ENCODE measurements around the gene DICER1. TPM values are rescaled to one million over a fixed set of nuclear protein-coding genes. Genes with fewer than 3 reads are reported as not detected.

The DICER1 gene
- total and polyA plus RNA-seq, 2 experiments from 2014 or later, result 20.0 to 111 TPM

DNA sequence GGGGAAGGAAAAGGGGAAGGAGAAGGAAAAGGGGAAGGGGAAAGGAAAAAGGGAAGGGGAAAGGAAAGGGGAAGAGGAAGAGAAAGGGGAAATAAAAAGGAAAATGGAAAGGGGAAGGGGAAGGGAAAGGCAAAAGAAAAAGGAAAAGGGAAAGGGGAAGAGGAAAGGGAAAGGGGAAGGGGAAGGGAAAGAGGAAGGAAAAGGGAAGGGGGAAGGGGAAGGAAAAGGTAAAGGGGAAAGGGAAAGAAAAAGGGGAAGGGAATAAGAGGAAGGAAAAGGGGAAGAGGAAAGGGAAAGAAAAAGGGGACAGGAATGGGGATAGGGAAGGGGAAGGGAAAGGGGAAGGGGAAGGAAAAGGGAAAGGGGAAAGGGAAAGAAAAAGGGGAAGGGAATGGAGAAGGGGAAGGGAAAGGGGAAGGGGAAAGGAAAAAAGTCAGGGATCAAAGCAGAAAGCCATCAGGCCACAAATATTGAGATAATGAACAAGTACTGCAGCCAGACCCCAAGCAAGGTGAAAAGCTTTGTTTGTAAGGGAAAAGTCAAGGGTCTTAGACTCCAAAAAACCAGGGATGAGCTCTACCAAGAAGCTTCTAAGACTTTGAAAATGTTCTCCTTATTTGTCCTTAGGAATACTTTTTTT lies 20.0 kb downstream of the DICER1 start:
- DNase-seq (ENCODE audit: low spot score), result no peak
- Histone ChIP-seq H4K20me1 (ENCODE audit: insufficient read depth, poor library complexity, severe bottlenecking) (peaks cover 49% of the 10 kb centered on the region), H3K27me3 (no peaks in the 10 kb centered on the region), H3K9me3 (ENCODE audit: low read depth) (no peaks in the 10 kb centered on the region), H3K4me1 (ENCODE audit: insufficient read depth) (peaks cover 42% of the 10 kb centered on the region), H3K27ac (peak overlapping the region; percentile 33), H3K36me3 (replicated peaks; ENCODE audit: insufficient read depth, low read depth) (no peaks in the 10 kb centered on the region), H3K79me2 (peaks cover 97% of the 10 kb centered on the region), H3K4me2 (peak overlapping the region; percentile 22), H2AFZ (no peak overlapping the region), H3K4me3 (no peak overlapping the region), H3K9me2 (replicated peaks; ENCODE audit: insufficient read depth) (no peaks in the 10 kb centered on the region)
- TF ChIP-seq, protein P1, sequence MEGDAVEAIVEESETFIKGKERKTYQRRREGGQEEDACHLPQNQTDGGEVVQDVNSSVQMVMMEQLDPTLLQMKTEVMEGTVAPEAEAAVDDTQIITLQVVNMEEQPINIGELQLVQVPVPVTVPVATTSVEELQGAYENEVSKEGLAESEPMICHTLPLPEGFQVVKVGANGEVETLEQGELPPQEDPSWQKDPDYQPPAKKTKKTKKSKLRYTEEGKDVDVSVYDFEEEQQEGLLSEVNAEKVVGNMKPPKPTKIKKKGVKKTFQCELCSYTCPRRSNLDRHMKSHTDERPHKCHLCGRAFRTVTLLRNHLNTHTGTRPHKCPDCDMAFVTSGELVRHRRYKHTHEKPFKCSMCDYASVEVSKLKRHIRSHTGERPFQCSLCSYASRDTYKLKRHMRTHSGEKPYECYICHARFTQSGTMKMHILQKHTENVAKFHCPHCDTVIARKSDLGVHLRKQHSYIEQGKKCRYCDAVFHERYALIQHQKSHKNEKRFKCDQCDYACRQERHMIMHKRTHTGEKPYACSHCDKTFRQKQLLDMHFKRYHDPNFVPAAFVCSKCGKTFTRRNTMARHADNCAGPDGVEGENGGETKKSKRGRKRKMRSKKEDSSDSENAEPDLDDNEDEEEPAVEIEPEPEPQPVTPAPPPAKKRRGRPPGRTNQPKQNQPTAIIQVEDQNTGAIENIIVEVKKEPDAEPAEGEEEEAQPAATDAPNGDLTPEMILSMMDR (IDR thresholded peaks at IDR 0.05; ENCODE audit: poor library complexity), result no peak
- TF ChIP-seq EZH2 (IDR thresholded peaks at IDR 0.05; ENCODE audit: borderline replicate concordance), result no peak
- no peak for TF ChIP-seq EZH2phosphoT487 (IDR thresholded peaks at IDR 0.05; ENCODE audit: low read depth, severe bottlenecking, unreplicated experiment)

DNA sequence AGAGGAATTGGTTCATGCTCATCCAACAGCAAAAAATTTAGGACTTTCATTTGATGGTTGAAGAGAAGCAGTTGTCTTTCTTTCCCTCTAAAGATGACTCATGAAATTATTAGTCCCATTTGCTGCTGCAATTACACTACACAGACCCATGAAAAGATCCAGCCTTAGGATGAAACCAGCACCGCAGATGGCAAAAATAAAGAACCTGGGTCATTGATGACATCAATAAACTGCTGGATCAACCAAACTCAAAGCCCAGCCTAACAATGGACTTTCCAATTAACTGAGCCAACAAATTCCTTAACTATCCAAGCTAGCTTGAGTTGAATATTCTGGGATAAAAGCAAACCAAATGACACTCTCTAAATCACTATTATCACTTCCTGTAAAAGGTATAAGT lies 20.7 kb downstream of the DICER1 start:
- no peaks in the 10 kb centered on the region for H3K9me2 ChIP-seq (replicated peaks; ENCODE audit: insufficient read depth)
- H3K4me1 ChIP-seq (ENCODE audit: insufficient read depth), result peaks cover 42% of the 10 kb centered on the region
- H2AFZ ChIP-seq, result no peak overlapping the region
- WGBS (ENCODE audit: low lambda C conversion rate, missing lambda C conversion rate), result 92% methylated on average over 1 of the region's 1 CpG
- no peak for DNase-seq (ENCODE audit: low spot score)
- no peak overlapping the region for H3K27ac ChIP-seq
- H3K4me3 ChIP-seq, result no peak overlapping the region
- H3K36me3 ChIP-seq (replicated peaks; ENCODE audit: insufficient read depth, low read depth), result no peaks in the 10 kb centered on the region
- H3K27me3 ChIP-seq, result no peaks in the 10 kb centered on the region
- H4K20me1 ChIP-seq (ENCODE audit: insufficient read depth, poor library complexity, severe bottlenecking), result peaks cover 44% of the 10 kb centered on the region
- no peak overlapping the region for H3K4me2 ChIP-seq
- no peaks in the 10 kb centered on the region for H3K9me3 ChIP-seq (ENCODE audit: low read depth)
- peaks cover 96% of the 10 kb centered on the region for H3K79me2 ChIP-seq
- no peak for TF ChIP-seq EZH2 (IDR thresholded peaks at IDR 0.05; ENCODE audit: borderline replicate concordance)
- TF ChIP-seq, protein P1 (IDR thresholded peaks at IDR 0.05; ENCODE audit: poor library complexity), result no peak

DNA sequence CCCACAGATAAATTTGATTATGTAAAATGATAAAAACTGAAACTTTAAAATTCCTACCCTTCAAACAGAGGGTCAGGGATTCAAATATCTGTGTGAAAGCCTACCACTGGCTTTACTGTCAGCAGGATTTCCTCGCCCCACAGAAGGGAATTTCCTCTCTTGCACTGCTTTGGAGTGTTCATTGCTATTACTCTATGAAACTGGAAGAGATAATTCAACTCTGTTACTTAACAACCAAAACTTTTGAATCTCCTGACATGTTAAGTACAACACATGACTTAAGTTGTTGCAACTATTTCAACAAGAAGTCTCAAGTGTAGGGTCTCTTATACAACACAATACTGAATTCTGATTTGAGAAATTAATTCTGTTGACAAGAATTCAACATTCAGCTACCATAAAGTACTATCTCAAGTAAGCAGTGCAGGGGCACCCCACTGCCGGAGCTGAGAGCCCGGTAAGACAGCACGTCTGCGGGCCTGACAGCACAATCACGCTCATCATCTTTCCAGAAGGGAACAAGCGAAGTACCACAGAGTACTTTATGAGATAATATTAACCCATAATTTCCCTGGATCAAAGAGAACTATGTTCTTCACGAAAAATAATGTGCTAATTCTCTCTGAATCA lies 22.9 kb downstream of the DICER1 start:
- H3K79me2 ChIP-seq, result peaks cover 90% of the 10 kb centered on the region
- no peak overlapping the region for H3K4me3 ChIP-seq
- TF ChIP-seq, protein P1 (IDR thresholded peaks at IDR 0.05; ENCODE audit: poor library complexity), result no peak
- TF ChIP-seq EZH2phosphoT487 (IDR thresholded peaks at IDR 0.05; ENCODE audit: low read depth, severe bottlenecking, unreplicated experiment) (no peak), EZH2 (IDR thresholded peaks at IDR 0.05; ENCODE audit: borderline replicate concordance) (no peak)
- H3K36me3 ChIP-seq (replicated peaks; ENCODE audit: insufficient read depth, low read depth), result no peaks in the 10 kb centered on the region
- WGBS (ENCODE audit: low lambda C conversion rate, missing lambda C conversion rate), result 95% methylated on average over 8 of the region's 8 CpGs
- H2AFZ ChIP-seq, result no peak overlapping the region
- H3K4me1 ChIP-seq (ENCODE audit: insufficient read depth), result peaks cover 22% of the 10 kb centered on the region
- H3K9me2 ChIP-seq (replicated peaks; ENCODE audit: insufficient read depth), result no peaks in the 10 kb centered on the region
- peaks cover 31% of the 10 kb centered on the region for H4K20me1 ChIP-seq (ENCODE audit: insufficient read depth, poor library complexity, severe bottlenecking)
- no peaks in the 10 kb centered on the region for H3K27me3 ChIP-seq
- no peaks in the 10 kb centered on the region for H3K9me3 ChIP-seq (ENCODE audit: low read depth)
- DNase-seq (ENCODE audit: low spot score), result no peak
- no peak overlapping the region for H3K4me2 ChIP-seq
- H3K27ac ChIP-seq, result peak overlapping the region; percentile 38

Measured in hepatocyte (in vitro differentiated cells).